PFSK-1 (cell line): ENCODE results near the gene ZNF280C.

Experiments
- FOXP2 ChIP-seq: optimal IDR thresholded peaks from 2 replicates; pipeline ENCODE3; 2011; ENCODE audit warnings: borderline replicate concordance, control low read depth, inconsistent platforms; ENCODE audit not compliant: insufficient read depth; ENCODE audit errors: extremely low read length, extremely low read depth
- POLR2AphosphoS5 ChIP-seq: IDR thresholded peaks from 2 replicates; pipeline ENCODE4 v1.6.1; 2012; ENCODE audit warnings: low read depth, mild to moderate bottlenecking, control low read depth, low read length, moderate library complexity
- REST ChIP-seq, 2 experiments: IDR thresholded peaks; 2 replicates each; pipeline versions ENCODE4 v1.6.1 to v1.8.0; 2011 to 2012; ENCODE audit warnings: low read depth in 2 of 2, low read length in 2 of 2, control low read depth in 1 of 2, inconsistent platforms in 1 of 2, mild to moderate bottlenecking in 1 of 2, moderate library complexity in 1 of 2; ENCODE audit not compliant: insufficient read depth in 1 of 2
- SIN3A ChIP-seq: IDR thresholded peaks from 2 replicates; pipeline ENCODE4 v1.6.1; 2012; ENCODE audit warnings: mild to moderate bottlenecking, low read length, moderate library complexity, borderline replicate concordance; ENCODE audit not compliant: insufficient read depth
- TAF1 ChIP-seq: IDR thresholded peaks from 2 replicates; pipeline ENCODE4 v1.6.1; 2012; ENCODE audit warnings: low read length, control low read depth, borderline replicate concordance; ENCODE audit not compliant: insufficient read depth

ZNF280C gene

GRCh38 chrX:130245441-130245840 lies 23.3 kb downstream of the ZNF280C start:
- TF ChIP-seq SIN3A (no peak), REST (IDR thresholded peaks at IDR 0.05; ENCODE audit: insufficient read depth in 1 of 2, low read depth in 2 of 2, low read length in 2 of 2) (no peak), POLR2AphosphoS5 (no peak), FOXP2 (no peak), TAF1 (no peak)

- TF ChIP-seq FOXP2 (no peak), TAF1 (no peak), REST (IDR thresholded peaks at IDR 0.05; ENCODE audit: insufficient read depth in 1 of 2, low read depth in 2 of 2, low read length in 2 of 2) (no peak), SIN3A (no peak), POLR2AphosphoS5 (no peak)
Measured at GRCh38 chrX:130228871-130229270, 39.8 kb downstream of the ZNF280C start.

GRCh38 chrX:130224810-130225209 lies 43.9 kb downstream of the ZNF280C start:
- no peak for TF ChIP-seq TAF1
- TF ChIP-seq SIN3A = no peak
- no peak for TF ChIP-seq POLR2AphosphoS5
- TF ChIP-seq REST (IDR thresholded peaks at IDR 0.05; ENCODE audit: insufficient read depth in 1 of 2, low read depth in 2 of 2, low read length in 2 of 2) = no peak
- TF ChIP-seq FOXP2 = no peak

GRCh38 chrX:130216320-130216719 lies 52.4 kb downstream of the ZNF280C start:
- TF ChIP-seq POLR2AphosphoS5 (no peak), REST (IDR thresholded peaks at IDR 0.05; ENCODE audit: insufficient read depth in 1 of 2, low read depth in 2 of 2, low read length in 2 of 2) (no peak), TAF1 (no peak), FOXP2 (no peak), SIN3A (no peak)

- TF ChIP-seq SIN3A (no peak), FOXP2 (no peak), POLR2AphosphoS5 (no peak), TAF1 (no peak), REST (IDR thresholded peaks at IDR 0.05; ENCODE audit: insufficient read depth in 1 of 2, low read depth in 2 of 2, low read length in 2 of 2) (no peak)
Measured at GRCh38 chrX:130213376-130213775, 55.3 kb downstream of the ZNF280C start.
